HG03460 (cell line): ENCODE data around the gene MLLT6.
"Not testable (repeated sequence)": the region's sequence is repeated elsewhere in the genome, so short reads cannot be mapped to it uniquely, and the experiment has no call there.

ENCODE experiments used
- ATAC-seq: cut with Tn5 transposase; IDR thresholded peaks from one replicate; pipeline ENCODE4 v1.9.1; 2021; ENCODE audit not compliant: unreplicated experiment

Gene MLLT6

DNA sequence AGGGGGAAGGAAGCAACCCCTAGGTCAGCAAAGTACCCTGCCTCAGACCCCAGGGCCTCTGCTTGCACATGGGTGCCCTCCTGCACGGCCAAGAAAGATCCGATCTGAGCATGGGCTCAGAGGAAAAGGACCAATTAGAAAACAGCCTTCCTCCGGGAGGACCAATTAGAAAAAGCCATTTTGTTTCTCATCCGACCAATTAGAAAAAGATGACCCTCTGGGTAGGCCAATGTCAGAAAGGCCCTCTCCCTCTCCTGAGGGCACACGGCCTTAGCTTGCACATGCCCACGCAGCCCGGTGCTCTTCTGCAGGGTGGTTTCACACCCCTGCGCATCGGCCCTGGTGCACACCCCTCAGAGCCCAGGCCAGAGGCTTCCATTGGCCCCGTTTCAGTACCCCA lies 20.0 kb downstream of the MLLT6 start:
- ATAC-seq, result no peak

DNA sequence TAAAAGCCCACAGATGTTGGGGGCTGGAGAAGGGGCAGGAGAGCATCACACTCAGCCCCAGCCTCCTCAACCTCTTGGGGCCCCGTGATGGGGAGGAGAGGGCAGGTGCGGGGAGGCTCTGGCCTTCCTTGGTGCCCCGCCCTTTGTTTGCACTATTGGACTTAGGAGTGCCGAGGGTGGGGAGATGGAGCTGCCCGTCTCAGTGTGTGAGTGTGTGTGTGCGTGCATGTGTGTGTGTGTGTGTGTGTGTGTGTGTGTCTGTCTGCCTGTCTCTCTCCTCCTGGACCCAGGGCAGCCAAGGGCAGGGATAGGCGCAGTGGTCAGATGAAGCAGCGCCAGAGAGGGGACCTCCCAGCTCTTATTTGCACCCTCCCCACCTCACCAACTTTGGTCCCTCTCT lies 21.1 kb downstream of the MLLT6 start:
- not testable (repeated sequence) for ATAC-seq

DNA sequence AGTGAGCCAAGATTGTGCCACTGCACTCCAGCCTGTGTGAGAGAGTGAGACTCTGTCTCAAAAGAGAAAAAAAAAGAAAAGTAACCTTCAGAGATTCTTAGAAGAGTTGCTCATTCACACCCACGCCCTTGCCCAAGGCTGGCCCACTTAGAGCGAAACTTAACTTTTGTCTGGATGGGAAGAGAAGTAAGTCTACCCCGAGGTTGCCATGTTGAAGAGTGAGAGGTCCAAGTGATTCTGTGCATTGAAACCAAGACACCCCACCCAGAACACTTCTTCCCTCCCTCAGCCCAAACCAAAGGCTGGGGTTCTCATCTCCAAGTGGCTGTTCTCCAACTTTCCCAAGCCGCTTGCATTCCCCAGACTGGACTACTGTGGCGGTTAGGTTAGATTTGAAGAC lies 22.7 kb downstream of the MLLT6 start:
- no peak for ATAC-seq

DNA sequence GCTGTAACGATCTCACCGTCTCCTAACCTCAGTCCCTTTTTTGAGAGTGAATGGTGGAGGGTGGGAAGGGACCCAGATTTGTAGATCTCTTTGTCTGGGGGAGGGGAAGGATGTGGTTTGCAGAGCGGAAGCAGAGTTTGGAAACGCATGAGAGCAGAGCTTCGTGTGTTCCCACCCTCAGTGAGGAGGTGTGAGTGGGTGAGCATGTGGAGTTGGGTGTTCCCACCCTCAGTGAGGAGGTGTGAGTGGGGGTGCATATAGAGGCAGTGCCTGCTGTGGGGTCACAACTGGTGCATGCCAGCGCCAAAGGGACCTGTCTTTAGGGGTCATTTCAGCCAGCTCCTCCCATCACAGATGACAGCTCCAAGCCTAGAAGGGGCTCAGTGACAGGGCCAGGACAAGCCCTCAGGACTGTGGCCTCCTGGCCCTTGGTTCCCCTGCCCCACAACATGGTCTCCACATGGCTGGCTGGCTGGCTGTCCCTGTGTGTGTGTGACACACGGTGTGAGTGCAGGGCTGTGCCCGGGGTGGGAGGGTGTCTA lies 23.3 kb downstream of the MLLT6 start:
- ATAC-seq, result no peak

DNA sequence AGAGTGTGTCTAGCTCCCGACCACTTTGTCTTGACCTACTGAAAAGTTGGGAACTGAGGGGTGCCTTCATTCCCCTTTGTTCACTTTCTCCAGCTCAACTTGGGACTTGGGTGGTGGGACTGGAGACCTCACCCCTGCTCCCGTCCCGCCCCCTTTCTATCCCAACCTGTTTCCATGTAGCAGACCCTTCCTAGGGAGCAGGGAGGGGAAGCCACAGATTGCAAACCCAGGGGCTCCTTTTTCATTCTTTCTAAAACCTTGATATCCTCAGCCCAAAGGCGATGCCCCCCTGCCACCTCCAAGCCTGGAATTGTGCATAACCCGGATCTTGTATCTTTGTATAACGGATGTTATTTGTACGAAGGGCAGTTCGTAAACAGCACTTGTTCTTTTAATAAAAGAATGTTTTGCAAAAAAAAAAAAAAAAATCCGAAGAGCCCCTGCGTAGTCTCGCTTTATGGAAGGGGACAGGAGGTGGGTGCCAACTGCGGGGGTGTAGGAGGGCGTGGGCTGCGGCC lies 24.4 kb downstream of the MLLT6 start:
- ATAC-seq, result no peak

DNA sequence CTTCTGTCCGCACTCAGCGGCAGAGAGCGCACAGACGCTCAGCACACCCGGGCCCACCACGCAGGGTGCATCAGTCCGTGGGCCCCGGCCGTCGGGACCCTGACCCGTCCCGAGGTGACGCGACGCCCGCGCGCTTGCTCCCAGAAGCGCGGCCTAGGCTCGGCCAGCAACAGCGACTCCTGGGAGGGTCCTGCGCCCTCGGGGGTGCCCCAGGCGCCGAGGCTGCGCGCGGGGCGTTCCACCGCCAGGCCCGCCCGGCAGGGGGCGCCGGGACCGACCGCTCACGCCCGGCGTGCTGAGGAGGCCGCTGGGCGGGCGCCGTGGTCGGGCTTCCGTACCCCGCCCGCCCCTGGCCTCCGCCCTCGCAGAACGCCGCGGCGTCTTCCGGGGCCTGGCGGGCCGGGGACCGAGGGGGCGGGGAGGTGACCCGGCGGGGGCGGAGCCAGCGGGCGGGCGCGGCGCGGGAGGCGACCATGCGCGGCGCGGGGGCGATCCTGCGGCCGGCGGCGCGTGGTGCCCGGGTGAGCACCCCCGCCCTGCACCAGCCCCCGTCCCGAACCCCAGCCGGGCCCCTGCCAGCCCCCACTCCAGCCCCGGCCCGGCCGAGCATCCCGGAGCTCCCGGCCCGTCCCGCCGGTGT lies 24.9 kb downstream of the MLLT6 start, which contains the start of gene CISD3:
TSS of gene CISD3 (plus strand) at position 456 of the 640 bp plus-strand sequence. CDS start at position 474, 18 bp downstream.
- ATAC-seq, result peak; percentile 82

DNA sequence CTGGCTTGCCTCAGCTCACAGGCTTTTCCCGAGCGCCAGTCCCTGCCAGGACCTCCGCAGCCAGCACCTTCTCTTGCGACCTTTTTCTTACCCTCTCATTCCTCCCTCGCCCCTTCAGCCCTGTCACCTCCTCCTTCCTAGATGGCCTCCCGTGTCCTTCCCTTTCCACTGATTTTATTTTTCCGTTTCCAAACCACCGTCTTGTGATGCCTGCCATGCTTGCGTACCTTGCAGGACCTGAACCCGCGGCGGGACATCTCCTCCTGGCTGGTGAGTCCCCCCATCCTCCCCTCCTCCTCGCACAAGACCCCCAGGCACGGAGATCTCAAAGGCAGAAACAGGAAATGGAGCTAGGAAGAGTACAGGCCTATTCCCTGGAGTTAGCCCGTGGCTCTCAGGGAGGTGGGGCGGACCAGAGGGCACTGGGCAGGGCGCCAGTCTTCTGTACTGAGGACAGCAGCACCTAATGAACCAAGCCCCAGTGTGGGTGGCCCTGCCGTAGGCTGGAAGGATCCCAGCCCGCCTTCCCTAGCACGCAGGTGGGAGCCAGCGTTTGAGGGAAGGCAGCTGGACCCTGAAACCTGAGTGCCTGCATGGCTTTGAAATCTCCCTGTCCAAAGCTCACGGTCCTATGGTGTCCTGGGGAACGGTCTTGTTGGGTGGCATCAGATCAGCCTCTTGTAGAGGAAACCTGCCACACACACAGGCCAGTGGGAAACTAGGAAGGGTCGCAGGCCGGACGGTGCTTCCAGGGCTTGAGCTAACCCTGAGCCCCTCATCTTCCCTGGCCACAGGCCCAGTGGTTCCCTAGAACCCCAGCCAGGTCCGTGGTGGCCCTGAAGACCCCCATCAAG lies 25.7 kb downstream of the MLLT6 start:
- ATAC-seq, result no peak

DNA sequence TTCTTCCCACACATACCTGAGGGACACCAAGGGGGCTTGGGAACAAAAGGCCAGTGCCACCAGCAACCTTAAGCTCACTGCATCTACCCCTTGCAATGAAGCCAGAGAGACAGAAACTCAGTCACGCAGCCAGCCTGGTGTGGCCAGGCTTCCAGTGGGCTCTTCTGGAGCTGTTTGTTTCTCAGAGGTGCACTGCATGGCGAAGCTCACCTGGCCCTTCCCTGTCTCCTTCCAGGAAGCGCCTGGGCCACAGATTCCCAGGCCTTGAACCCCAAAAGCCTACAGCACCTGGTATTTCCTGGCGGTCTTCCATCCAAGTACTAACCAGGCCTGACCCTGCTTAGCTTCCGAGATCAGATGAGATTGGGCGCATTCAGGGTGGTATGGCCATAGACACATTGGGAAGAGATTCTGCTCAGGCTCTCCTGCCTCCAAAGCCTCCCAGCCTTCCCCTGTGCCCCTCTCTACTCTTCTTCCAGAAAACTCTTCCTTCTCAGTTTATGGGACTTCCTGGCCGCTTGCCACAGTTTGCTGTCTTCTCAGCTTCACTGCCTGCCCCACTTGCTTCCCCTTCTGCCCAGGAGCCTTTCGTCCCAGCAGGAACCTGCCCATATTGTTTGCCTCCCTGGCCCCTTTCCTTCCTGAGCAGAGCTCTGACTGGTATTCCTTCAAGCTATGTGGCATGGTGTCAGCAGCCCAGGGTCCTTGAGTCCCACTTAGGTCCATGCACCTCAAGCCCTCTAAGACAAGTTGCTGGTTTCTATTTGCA lies 26.6 kb downstream of the MLLT6 start:
- ATAC-seq, result no peak

DNA sequence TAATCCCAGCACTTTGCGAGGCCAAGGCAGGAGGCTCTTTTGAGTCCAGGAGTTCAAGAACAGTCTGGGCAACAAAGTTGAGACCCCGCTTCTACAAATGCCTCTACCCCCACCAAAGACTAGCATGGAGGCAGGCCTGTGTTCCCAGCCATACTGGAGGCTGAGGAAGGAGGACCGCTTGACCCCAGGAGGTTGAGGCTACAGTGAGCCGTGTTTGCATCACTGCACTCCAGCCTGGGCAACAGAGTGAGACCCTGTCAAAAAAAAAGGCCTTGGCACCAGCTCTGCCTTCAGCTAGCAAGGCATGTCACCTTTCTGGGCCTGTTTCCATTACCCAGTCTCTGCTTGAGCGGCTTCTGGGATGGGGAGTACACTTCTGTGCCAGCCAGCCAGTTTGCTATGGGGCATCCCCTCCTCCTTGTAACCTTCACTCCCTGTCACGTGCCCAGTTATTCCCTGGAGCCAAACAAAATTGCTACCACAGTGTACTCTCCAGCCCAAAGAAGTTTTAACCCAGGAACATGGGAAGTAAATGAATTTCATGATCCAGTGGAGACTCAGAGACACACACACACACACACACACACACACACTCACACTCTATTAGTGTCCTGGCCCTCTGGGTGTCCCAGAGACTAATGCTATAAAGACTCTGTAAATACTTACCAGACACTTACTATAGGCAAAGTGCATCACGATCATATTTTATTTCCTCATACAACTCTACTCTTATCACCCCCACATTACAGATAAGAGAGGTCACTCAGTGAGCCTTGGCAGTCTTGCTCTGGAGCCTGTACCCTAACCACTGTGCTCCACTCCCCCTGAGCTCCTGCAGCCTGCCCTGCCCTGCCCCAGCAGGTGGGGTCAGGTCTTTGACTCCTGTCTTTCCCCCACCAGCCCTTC lies 27.6 kb downstream of the MLLT6 start:
- ATAC-seq, result no peak

DNA sequence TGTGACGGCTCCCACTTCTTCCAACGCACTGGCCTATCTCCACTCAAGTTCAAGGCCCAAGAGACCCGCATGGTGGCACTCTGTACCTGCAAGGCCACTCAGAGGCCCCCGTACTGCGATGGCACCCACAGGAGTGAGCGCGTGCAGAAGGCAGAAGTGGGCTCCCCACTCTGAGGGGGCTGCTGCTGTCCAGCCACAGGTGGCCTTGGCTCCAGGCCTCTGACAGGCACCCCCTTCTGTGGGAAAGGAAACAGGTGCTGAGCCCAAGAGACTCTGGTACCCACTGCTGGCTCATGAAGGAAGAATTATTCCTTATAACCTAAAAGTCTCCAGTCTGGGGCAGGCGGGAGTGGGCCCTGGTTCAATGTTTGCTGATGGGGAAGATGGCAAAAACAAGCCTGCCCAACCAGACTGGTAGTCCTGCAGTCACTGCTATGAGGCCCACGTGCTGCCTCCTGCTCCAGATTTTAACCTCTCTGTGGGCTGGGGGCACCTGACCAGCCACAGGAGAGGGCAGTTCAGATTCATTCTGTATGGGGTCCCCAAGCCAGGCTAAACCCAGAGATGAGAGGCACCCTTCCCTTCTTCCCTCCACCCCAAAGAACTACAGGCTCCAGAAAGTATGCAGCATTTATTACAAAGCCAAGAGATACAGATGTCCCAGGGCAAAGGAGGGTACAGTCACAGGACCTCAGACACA lies 28.4 kb downstream of the MLLT6 start:
- ATAC-seq, result no peak

DNA sequence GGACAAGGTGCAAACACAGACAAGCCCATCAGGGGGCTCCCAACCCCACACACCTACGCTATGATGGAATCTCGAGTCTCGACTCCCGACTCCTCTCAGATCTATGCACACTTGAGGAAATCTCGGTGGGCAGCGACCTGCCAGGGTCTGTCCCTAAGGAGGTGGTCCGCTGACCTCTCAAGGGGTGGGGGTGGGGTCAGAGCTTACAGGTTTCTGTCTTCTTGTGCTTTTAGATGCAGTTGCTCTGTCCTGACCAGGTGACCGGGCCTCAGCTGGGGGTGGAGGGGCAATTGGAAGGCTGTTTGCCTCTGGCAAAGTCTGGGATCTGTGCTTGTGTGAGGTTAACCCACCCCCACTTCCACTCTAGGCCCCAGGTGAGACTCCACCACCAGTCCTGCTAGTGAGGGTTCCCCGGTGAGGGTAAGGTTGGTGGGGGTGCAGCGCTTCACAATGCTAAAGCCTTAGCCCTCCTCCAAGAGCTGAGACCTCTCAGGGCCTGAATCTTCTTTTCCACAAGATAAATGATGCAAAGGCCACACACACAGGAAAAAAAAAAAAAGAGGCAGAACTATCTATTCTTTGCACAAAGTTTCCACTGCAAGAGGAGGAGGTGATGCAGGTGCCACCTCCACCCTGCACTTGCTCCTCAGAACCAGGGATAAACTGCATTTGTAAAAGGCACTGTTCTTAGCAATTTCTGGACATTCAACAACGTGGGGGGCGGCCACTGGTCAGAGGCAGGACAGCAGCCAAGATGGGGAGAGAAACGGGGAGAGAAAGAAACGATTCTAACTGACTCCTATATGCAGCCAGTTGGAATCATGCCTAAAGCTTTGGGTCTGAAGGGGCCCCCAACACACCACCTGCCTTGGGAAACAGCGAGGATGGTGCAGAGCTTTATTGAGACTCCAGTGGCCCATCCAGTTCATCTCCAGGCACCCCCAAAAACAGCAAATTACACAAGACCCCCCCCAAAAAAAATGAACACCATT lies 29.2 kb downstream of the MLLT6 start:
- no peak for ATAC-seq

DNA sequence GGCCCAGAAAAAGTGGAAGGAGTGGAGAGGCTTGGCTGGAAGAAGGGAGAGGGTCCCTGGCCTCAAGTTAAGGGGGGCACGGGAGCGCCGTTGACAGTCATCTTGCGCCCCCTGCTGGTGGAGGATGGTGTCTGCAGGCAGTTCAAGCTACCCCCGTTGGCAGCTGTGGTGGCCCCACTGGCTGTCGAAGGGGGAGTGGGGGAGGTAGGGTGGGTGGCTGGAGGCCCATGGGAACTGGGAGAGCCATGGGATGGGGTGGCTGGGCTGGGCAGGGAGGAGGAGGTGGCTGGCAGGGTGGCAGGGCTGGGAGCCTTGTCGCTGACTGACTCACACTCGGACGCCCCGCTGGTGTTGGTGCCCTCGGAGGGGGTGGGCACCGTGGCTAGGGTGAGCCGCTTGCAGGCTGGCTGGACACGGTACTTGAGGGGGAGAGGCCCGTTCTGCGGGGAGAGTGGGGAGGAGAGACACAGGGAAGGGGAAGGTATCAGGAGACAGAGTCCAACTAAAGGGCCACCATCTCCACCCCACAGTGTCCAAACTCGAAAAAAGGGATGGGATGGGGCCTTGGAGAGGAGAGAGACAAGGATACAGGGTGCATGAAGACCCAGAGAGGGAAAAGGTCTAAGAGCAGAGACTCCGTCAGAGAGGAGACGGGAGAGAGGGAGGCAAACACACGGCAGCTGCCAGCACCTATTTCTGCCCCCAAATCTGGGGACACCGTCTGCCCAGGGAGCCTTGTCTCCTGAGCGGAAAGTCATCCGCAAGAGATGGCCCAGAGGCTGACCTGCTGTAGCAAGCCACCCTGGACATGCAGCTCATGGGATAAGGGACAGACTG lies 30.3 kb downstream of the MLLT6 start:
- ATAC-seq, result no peak

DNA sequence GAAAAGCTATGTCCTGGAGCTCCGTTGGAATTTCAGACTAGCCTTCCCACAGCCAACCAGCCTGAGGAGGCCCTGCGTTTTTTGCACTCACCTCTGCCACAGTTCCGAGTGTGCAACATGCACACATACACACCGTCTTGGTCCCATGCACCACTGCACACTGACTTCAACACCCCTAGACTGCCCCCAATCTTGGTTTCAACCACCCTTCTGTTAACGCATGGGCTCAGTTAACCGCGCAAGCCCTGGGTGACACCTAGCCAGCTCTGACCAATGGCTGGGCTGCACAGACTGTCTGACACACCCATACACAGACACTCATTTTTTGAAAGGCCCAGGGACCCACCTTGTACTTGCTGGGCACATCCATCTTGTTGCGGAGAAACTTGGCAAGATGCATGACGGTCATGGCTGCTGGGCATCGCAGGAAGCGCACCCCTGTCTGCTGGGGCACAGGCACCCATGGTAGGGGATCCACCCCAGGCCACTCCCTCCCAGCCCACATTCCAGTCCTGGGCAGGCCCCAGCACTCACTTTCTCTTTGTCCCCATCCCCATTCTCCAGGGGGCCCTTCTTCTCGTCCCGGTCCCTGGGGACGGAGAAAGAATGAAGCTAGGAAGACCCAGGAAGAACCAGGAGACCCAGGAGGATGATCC lies 33.1 kb downstream of the MLLT6 start:
- no peak for ATAC-seq

DNA sequence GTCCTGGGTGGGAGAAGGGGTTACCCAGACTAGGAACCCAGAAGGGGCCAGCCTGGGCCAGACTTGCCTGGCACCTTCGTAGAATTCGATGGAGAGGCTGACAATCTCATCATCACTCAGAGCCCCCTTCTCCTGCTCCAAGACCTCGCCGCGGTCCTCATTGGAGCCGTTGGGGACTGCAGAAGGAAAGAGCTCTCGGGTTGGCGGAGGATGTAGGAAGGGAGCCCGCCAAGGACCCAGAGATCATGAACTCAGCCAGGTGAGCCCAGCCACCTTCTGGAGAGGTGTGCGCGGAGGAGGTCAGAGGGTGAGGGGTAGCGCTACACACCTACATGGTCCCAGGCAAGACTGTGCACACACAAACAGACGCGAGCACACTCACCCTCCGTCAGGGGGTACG lies 33.6 kb downstream of the MLLT6 start:
- no peak for ATAC-seq

DNA sequence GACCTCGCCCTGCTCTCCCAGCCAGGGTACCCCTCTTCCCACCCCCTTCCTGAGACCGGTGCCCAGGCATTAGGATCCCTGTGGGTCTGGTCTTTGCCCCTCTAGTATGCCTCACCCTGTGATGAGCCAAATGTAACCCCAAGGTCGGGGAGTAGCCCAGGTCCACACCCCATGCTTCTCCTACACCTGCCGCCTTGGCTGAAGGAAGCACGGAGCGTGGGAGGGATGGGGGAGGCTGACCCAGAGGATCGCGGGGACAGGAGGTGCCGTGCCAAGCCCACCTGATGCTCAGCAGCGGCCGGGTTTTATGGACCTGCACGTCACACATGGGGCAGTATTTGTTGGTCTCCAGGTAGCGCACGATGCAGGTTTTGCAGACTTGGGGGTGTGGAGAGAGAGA lies 34.2 kb downstream of the MLLT6 start:
- ATAC-seq, result no peak

DNA sequence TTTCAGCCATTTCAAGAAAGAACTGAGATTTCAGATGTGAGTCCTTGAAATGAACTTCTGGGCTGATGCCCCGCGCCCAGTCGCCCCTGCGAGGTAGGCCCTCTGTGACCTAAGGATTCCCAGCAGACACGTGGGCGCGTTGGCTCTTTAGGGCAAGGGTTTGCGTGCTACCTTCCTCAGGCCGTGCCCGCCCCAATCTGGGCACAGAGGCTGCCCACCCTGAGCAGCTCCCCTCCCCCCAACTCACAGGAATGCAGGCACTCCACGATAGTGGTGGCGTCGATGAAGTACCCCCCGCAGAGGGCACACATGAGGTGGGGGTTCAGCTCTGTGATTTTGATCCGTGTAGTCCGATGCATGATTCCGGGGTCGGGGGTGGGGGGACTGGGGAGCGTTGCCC lies 35.0 kb downstream of the MLLT6 start:
- ATAC-seq, result no peak

DNA sequence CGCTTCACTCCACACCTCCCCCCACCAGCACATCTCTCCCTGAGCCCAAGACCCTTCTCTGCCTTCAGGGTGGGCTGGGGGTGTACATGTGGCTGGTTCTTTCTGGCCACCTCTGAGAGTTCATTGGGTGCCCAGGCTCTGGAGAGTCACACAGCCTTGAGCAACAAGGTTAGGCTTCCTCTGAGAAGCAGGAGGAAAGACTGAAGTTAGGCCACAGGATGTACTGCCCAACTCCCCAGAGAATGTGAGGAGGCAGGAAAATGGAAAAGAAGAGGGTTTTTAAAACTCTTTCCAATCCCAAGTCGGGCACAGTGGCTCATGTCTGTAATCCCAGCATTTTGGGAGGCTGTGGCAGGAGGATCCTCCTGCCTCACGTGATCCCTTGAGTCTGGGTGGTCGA lies 35.7 kb downstream of the MLLT6 start:
- no peak for ATAC-seq
